DMS53 treated with DMSO at 0.1 percent for 48 hours (cell line): ENCODE results near the gene ADAR.

Experiments
- DNase-seq: peaks from one replicate; lab custom pipeline; 2025; ENCODE audit not compliant: unreplicated experiment; lab: John Stamatoyannopoulos, UW

Gene ADAR

GRCh38 chr1:154586641-154587040 is 21.3 kb downstream of the ADAR start:
- no peak for DNase-seq

- DNase-seq, result no peak
Measured at GRCh38 chr1:154586231-154586630, 21.8 kb downstream of the ADAR start.

GRCh38 chr1:154584267-154584994 is 23.6 kb downstream of the ADAR start:
- no peak for DNase-seq

- DNase-seq, result no peak
Measured at GRCh38 chr1:154583773-154584172, 24.2 kb downstream of the ADAR start.

GRCh38 chr1:154582885-154583284 is 25.1 kb downstream of the ADAR start:
- no peak for DNase-seq

- DNase-seq, result no peak
Measured at GRCh38 chr1:154581766-154582165, 26.2 kb downstream of the ADAR start.

- DNase-seq, result no peak
Measured at GRCh38 chr1:154579374-154579773, 28.6 kb downstream of the ADAR start.

- DNase-seq, result no peak
Measured at GRCh38 chr1:154578058-154578418, 29.9 kb downstream of the ADAR start.

- DNase-seq, result no peak
Measured at GRCh38 chr1:154577346-154578057, 30.5 kb downstream of the ADAR start.

- no peak for DNase-seq
Measured at GRCh38 chr1:154575951-154576566, 31.9 kb downstream of the ADAR start.

- no peak for DNase-seq
Measured at GRCh38 chr1:154575147-154575927, 32.6 kb downstream of the ADAR start.

- peak; percentile 7 for DNase-seq
Measured at GRCh38 chr1:154574716-154575115, 33.3 kb downstream of the ADAR start.

GRCh38 chr1:154573168-154573510 is 34.8 kb downstream of the ADAR start:
- no peak for DNase-seq

- no peak for DNase-seq
Measured at GRCh38 chr1:154572468-154573167, 35.4 kb downstream of the ADAR start.

- DNase-seq, result no peak
Measured at GRCh38 chr1:154571964-154572288, 36.1 kb downstream of the ADAR start.

- DNase-seq, result no peak
Measured at GRCh38 chr1:154571244-154571963, 36.6 kb downstream of the ADAR start.

- DNase-seq, result no peak
Measured at GRCh38 chr1:154568157-154568815, 39.7 kb downstream of the ADAR start.

- peak; percentile 64 for DNase-seq
Measured at GRCh38 chr1:154567386-154568156, 40.4 kb downstream of the ADAR start, which contains the start of gene CHRNB2. CHRNB2 (plus strand) TSS chr1:154567778; CDS start chr1:154568045, 267 bp downstream.

GRCh38 chr1:154565876-154566275 is 42.1 kb downstream of the ADAR start:
- DNase-seq, result no peak
